Neutrophil (primary cell): Measurements from ENCODE around the gene NUP43.

Experiments used
- H3K27ac ChIP-seq: fragments of 200-600 bp; sonication (generic); 2 replicates; pipeline ENCODE4 v1.5.1; 2016; ENCODE audit warnings: mild to moderate bottlenecking, moderate library complexity
- H3K27me3 ChIP-seq: fragments of 200-600 bp; sonication (generic); 2 replicates; pipeline ENCODE4 v1.6.0; 2016; ENCODE audit warnings: mild to moderate bottlenecking
- H3K36me3 ChIP-seq: fragments of 200-600 bp; sonication (generic); 2 replicates; pipeline ENCODE4 v1.5.1; 2017
- H3K4me1 ChIP-seq, 2 experiments: fragments of 200-600 bp in 1 of 2; sonication (generic) in 1 of 2; 1 replicate in 1 of 2; 2 replicates in 1 of 2; pipeline versions ENCODE4 v1.5.1 to v1.6.1; 2013 to 2016; ENCODE audit warnings: low read depth in 1 of 2, low read length in 1 of 2, mild to moderate bottlenecking in 1 of 2, moderate library complexity in 1 of 2; ENCODE audit not compliant: control insufficient read depth in 1 of 2, insufficient read depth in 1 of 2
- H3K4me3 ChIP-seq, 2 experiments: fragments of 200-600 bp in 1 of 2; sonication (generic) in 1 of 2; 1 replicate in 1 of 2; 2 replicates in 1 of 2; pipeline ENCODE4 v1.5.1; 2013 to 2016; ENCODE audit warnings: low read depth in 1 of 2, low read length in 1 of 2, mild to moderate bottlenecking in 1 of 2, moderate library complexity in 1 of 2
- H3K9me3 ChIP-seq: fragments of 200-600 bp; sonication (generic); 2 replicates; pipeline ENCODE4 v1.5.1; 2016
- CTCF ChIP-seq: fragments of 200-600 bp; sonication (generic); IDR thresholded peaks from 2 replicates; pipeline ENCODE4 v1.5.1; 2016; ENCODE audit warnings: antibody characterized with exemption

NUP43 gene

GRCh38 chr6:149734915-149735314, 11.4 kb downstream of the NUP43 start:
- Histone ChIP-seq H3K4me1 (peaks cover 4 to 6% of the 10 kb centered on the region in 2 experiments), H3K27me3 (no peaks in the 10 kb centered on the region), H3K36me3 (peaks cover 11% of the 10 kb centered on the region), H3K4me3 (no peak overlapping the region), H3K9me3 (no peaks in the 10 kb centered on the region), H3K27ac (no peak overlapping the region)
- no peak for TF ChIP-seq CTCF

GRCh38 chr6:149733089-149733720, 13.1 kb downstream of the NUP43 start:
- H3K27ac ChIP-seq = no peak overlapping the region
- TF ChIP-seq CTCF = no peak
- peaks cover 22 to 23% of the 10 kb centered on the region in 2 experiments for H3K4me1 ChIP-seq
- H3K4me3 ChIP-seq = no peak overlapping the region
- peaks cover 7% of the 10 kb centered on the region for H3K36me3 ChIP-seq
- H3K27me3 ChIP-seq = no peaks in the 10 kb centered on the region
- no peaks in the 10 kb centered on the region for H3K9me3 ChIP-seq

- H3K4me3 ChIP-seq = peak overlapping the region in 1 of 2 experiments; percentile 12
- H3K4me1 ChIP-seq = peaks cover 36 to 41% of the 10 kb centered on the region in 2 experiments
- TF ChIP-seq CTCF = no peak
- H3K36me3 ChIP-seq = no peaks in the 10 kb centered on the region
- H3K27ac ChIP-seq = peak overlapping the region; percentile 86
- no peaks in the 10 kb centered on the region for H3K27me3 ChIP-seq
- no peaks in the 10 kb centered on the region for H3K9me3 ChIP-seq
Measured at GRCh38 chr6:149729824-149730223, 16.5 kb downstream of the NUP43 start.

GRCh38 chr6:149728499-149729234, 17.7 kb downstream of the NUP43 start:
- H3K36me3 ChIP-seq = no peaks in the 10 kb centered on the region
- peak overlapping the region; percentile 86 for H3K27ac ChIP-seq

More at GRCh38 chr6:149728499-149729234, 17.7 kb downstream of the NUP43 start:
- TF ChIP-seq CTCF = no peak
- Histone ChIP-seq H3K4me3 (peak overlapping the region; percentile 39 to 48), H3K4me1 (peaks cover 36 to 41% of the 10 kb centered on the region in 2 experiments), H3K9me3 (no peaks in the 10 kb centered on the region), H3K27me3 (no peaks in the 10 kb centered on the region)
